ACC112 (cell line): ENCODE data around the gene ALDH1L2.

Experiments used
- H2AFZ ChIP-seq: fragments of 200-600 bp; sonication (generic); one replicate; pipeline ENCODE4 v1.6.0; 2017; ENCODE audit warnings: antibody characterized with exemption, low read length; ENCODE audit not compliant: unreplicated experiment
- H3K27ac ChIP-seq: fragments of 200-600 bp; sonication (generic); 2 replicates; pipeline ENCODE4 v1.5.1; 2014; ENCODE audit warnings: low read depth, mild to moderate bottlenecking, antibody characterized with exemption, low read length, moderate library complexity
- H3K27me3 ChIP-seq: fragments of 200-600 bp; sonication (generic); 2 replicates; pipeline ENCODE4 v1.6.1; 2014; ENCODE audit warnings: mild to moderate bottlenecking, antibody characterized with exemption, low read length, moderate library complexity, mixed read lengths; ENCODE audit not compliant: insufficient read depth
- H3K36me3 ChIP-seq: fragments of 200-600 bp; sonication (generic); 2 replicates; pipeline ENCODE4 v1.6.1; 2016; ENCODE audit warnings: mild to moderate bottlenecking, antibody characterized with exemption, low read length, moderate library complexity, mixed read lengths; ENCODE audit not compliant: insufficient read depth
- H3K4me1 ChIP-seq: fragments of 200-600 bp; sonication (generic); one replicate; pipeline ENCODE4 v1.6.1; 2016; ENCODE audit warnings: low read length, mixed read lengths; ENCODE audit not compliant: insufficient read depth, unreplicated experiment, control insufficient read depth
- H3K4me3 ChIP-seq: fragments of 200-600 bp; sonication (generic); 2 replicates; pipeline ENCODE4 v1.5.1; 2014; ENCODE audit warnings: mild to moderate bottlenecking, low read depth, low read length
- H3K79me2 ChIP-seq: fragments of 200-600 bp; sonication (generic); one replicate; pipeline ENCODE4 v1.6.0; 2016; ENCODE audit warnings: low read length; ENCODE audit not compliant: control insufficient read depth, unreplicated experiment, insufficient read depth

Gene ALDH1L2

GRCh38 chr12:105084251-105085250 is at the start of gene ALDH1L2:
TSS of gene ALDH1L2 (minus strand) at chr12:105084458. CDS start at chr12:105084436, 22 bp downstream.
- no peaks in the 10 kb centered on the region for H3K27me3 ChIP-seq
- H3K27ac ChIP-seq = peak within 1 kb of the TSS; percentile 46
- H3K36me3 ChIP-seq = peaks cover 5% of the 10 kb centered on the region
- H2AFZ ChIP-seq = peak within 1 kb of the TSS; percentile 83
- peaks cover 29% of the 10 kb centered on the region for H3K79me2 ChIP-seq
- peaks cover 28% of the 10 kb centered on the region for H3K4me1 ChIP-seq
- H3K4me3 ChIP-seq = peak within 1 kb of the TSS; percentile 98

DNA sequence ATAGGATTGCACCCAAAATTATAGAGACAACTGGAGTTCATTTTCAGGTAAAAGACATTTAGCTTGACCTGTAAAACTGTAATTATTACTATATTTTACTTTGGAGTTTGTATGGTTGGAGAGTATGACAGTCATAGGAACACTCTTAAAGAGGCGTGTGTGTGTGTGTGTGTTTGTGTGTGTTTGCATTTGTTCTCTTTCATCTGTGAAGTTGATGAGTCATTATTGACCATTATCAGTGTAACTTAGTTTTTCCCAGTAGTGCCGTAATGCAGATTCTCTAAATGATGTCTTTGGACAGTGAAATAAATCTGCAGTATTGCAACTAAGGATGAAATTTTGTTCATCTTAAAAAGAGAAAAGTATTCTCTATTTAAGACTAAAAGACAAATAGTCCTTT is 36.3 kb upstream of the ALDH1L2 start:
- H3K36me3 ChIP-seq = peaks cover 57% of the 10 kb centered on the region
- no peak overlapping the region for H3K4me3 ChIP-seq

DNA sequence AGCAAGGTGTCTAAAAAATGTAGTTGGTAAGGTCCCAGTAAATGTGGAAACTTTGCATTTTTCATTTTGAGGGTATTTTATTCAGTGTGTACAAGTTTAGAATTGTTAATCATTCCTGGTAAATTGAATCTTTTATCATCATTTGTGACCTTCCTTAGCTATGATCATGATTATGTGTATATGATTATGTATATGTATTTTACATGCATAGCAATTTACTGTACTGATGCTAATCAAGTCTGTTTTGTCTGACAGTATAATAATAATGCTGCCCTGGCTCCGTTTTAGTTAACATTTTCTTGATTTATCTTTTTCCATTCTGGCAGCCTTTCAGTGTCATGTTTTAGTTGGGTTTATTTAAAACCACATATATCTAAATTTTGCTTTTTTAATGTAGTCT is 32.7 kb upstream of the ALDH1L2 start:
- H3K79me2 ChIP-seq = peaks cover 39% of the 10 kb centered on the region
- H3K36me3 ChIP-seq = peaks cover 75% of the 10 kb centered on the region
- no peak overlapping the region for H3K4me3 ChIP-seq
- no peak overlapping the region for H2AFZ ChIP-seq
- H3K27me3 ChIP-seq = no peaks in the 10 kb centered on the region
- no peak overlapping the region for H3K27ac ChIP-seq
- H3K4me1 ChIP-seq = peaks cover 6% of the 10 kb centered on the region

More for the DNA sequence above, 36.3 kb upstream of the ALDH1L2 start:
- Histone ChIP-seq H3K79me2 (peaks cover 10% of the 10 kb centered on the region), H3K4me1 (no peaks in the 10 kb centered on the region), H3K27ac (no peak overlapping the region), H3K27me3 (no peaks in the 10 kb centered on the region), H2AFZ (no peak overlapping the region)

GRCh38 chr12:105113094-105113493 is 28.8 kb upstream of the ALDH1L2 start:
- Histone ChIP-seq H2AFZ (no peak overlapping the region), H3K27me3 (no peaks in the 10 kb centered on the region), H3K27ac (no peak overlapping the region), H3K79me2 (peaks cover 78% of the 10 kb centered on the region), H3K4me1 (peaks cover 21% of the 10 kb centered on the region), H3K4me3 (no peak overlapping the region), H3K36me3 (peaks cover 60% of the 10 kb centered on the region)

DNA sequence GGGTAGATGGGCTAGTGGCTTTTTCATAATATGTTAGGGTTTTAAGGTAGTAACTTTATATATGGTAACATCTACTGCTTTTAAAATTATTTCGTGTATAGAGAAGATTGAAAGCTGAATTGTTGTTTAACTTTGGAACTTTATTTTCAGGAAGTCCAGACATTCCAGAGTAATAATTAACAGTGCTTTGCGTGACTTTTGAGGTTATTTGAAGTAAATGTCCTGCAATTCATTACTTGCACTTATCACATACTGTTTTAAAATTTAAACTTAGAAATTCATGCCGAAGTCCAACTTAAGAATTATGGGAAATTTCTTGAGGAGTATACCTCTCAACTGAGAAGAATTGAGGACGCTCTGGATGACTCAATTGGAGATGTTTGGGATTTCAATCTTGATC is 26.6 kb upstream of the ALDH1L2 start:
- peak overlapping the region; percentile 88 for H3K4me3 ChIP-seq
- H3K79me2 ChIP-seq = peaks cover 76% of the 10 kb centered on the region
- H3K27me3 ChIP-seq = no peaks in the 10 kb centered on the region
- no peak overlapping the region for H3K27ac ChIP-seq
- H3K36me3 ChIP-seq = peaks cover 42% of the 10 kb centered on the region
- H2AFZ ChIP-seq = no peak overlapping the region
- peaks cover 27% of the 10 kb centered on the region for H3K4me1 ChIP-seq

DNA sequence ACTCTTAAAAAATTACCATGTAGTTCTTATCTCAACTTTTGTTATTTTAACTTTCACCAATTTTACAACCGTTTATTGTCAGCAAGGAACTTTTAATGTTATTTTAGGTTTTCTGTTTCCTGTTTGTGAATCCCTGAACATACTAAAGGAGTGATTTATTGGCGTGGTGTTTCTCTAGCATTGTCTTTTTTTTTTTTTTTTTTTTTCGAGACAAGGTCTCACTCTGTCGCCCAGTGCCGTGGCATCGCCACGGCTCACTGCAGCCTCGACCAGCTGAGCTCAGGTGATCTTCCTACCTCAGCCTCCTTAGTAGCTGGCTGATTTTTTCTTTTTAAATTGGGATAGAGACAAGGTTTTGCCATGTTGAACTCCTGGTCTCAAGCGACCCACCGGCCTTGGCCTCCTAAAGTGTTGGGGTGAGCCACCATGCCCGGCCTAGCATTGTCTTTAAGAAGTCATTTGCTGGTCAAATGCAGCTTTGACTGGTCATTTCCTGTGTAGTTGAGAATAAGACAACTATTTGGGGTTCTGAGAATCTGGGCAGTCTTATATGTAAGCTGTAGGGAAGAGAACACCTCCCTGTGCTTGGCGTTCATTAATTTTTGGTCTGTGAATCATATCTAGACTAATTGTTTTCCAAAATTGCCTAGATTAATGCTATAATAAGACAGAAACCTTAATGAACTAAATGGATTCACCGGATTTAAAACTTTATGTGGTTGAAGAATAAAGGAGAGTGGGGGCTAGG is 25.4 kb upstream of the ALDH1L2 start:
- H3K36me3 ChIP-seq = peaks cover 32% of the 10 kb centered on the region
- H3K79me2 ChIP-seq = peaks cover 67% of the 10 kb centered on the region
- H2AFZ ChIP-seq = no peak overlapping the region
- H3K27me3 ChIP-seq = no peaks in the 10 kb centered on the region
- peak overlapping the region; percentile 69 for H3K27ac ChIP-seq
- H3K4me3 ChIP-seq = peak overlapping the region; percentile 88
- H3K4me1 ChIP-seq = peaks cover 27% of the 10 kb centered on the region

DNA sequence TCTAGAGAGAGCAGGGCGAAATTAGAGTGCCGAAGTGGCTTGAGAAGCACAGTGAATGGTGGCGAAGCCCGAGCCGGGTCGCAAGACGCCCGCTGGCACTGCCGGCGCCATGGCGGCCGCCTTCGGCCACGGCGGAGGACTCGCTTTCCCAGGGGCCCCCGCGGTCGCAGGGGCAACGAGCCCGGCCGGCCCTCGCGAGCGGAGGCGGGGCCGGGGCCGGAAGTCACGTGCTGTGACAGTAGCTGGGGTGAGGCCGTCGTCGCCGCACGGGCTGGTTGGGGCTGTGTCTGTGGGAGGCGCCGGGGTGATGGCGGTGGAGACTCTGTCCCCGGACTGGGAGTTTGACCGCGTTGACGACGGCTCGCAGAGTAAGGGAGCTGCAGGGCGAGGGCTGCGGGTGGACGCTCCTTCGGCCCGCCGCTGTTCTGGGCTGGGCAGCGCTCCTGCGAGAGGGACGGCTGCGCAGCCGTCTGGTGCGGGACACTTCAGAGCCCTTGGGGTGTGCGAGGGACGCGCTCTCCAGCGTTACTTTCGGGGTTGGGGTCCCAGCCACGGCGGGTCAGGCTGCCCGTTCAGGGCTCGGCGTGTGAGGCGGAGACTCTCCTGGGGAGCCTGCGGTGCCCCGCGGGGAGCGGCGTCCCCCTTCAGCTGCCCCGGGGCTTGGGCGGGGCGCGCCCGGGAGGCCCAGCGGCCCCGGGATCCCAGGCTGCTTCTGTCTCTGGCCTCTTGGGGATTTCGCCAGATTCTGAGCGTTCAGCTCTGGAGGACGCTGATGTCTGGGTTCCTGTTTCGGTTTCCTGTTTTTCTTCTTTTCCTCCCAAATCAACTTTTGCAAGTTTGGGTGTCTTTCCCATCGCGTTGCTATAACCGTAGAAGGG is 23.5 kb upstream of the ALDH1L2 start, which contains the start of gene WASHC4:
Gene WASHC4 (plus strand): TSS at position 238 of the 878 bp plus-strand sequence. CDS start 70 bp downstream, at position 308.
- H3K79me2 ChIP-seq = peaks cover 51% of the 10 kb centered on the region
- H3K27me3 ChIP-seq = no peaks in the 10 kb centered on the region
- peak within 1 kb of the TSS; percentile 99 for H2AFZ ChIP-seq
- H3K27ac ChIP-seq = peak within 1 kb of the TSS; percentile 69
- H3K4me3 ChIP-seq = peak within 1 kb of the TSS; percentile 88
- H3K4me1 ChIP-seq = peaks cover 21% of the 10 kb centered on the region
- peaks cover 16% of the 10 kb centered on the region for H3K36me3 ChIP-seq

GRCh38 chr12:105107171-105107493 is 22.9 kb upstream of the ALDH1L2 start:
- peaks cover 21% of the 10 kb centered on the region for H3K4me1 ChIP-seq
- H3K27ac ChIP-seq = peak overlapping the region; percentile 29
- peak overlapping the region; percentile 99 for H2AFZ ChIP-seq
- H3K79me2 ChIP-seq = peaks cover 45% of the 10 kb centered on the region
- H3K36me3 ChIP-seq = peaks cover 10% of the 10 kb centered on the region
- H3K27me3 ChIP-seq = no peaks in the 10 kb centered on the region
- H3K4me3 ChIP-seq = peak overlapping the region; percentile 88

DNA sequence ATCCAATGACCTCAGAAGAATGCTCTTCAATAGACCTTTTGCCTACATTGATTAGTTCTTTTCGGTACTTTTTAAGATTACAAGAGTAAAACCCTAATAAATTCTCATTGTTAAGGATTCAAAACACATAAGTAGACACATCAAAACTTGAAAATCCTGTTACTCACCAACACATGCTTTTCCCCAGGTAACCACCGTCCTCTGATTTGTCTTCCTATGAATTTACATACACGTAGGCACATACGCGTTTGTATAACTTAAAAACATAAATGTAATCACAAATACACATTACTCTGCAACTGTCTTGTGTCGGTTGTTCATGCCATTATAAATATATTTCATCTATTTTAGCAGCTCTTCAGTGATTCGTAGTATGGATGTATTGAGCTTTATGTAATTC is 22.4 kb upstream of the ALDH1L2 start:
- no peak overlapping the region for H3K27ac ChIP-seq
- peaks cover 40% of the 10 kb centered on the region for H3K79me2 ChIP-seq
- peaks cover 21% of the 10 kb centered on the region for H3K4me1 ChIP-seq
- no peaks in the 10 kb centered on the region for H3K27me3 ChIP-seq
- peak overlapping the region; percentile 99 for H2AFZ ChIP-seq
- H3K36me3 ChIP-seq = peaks cover 5% of the 10 kb centered on the region
- H3K4me3 ChIP-seq = peak overlapping the region; percentile 88

DNA sequence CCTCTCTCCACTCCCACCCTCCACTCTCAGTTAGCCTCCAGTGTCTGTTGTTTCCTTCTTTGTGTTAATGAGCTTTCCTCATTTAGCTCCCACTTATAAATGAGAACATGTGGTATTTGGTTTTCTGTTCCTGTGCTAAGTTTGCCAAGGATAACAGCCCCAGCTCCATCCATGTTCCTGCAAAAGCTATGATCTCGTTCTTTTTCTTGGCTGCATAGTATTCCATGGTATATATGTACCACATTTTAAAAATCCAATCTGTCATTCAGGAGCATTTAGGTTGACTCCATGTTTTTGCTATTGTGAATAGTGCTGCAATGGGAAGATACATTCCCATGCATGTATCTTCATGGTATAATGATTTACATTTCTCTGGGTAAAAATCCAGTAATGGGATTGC is 20.5 kb upstream of the ALDH1L2 start:
- Histone ChIP-seq H3K27me3 (no peaks in the 10 kb centered on the region), H3K4me3 (no peak overlapping the region), H2AFZ (no peak overlapping the region), H3K36me3 (no peaks in the 10 kb centered on the region), H3K27ac (no peak overlapping the region), H3K4me1 (peaks cover 19% of the 10 kb centered on the region), H3K79me2 (peaks cover 21% of the 10 kb centered on the region)
